Measurements from ENCODE around the gene CFAP299. TPM values are rescaled to one million over a fixed set of nuclear protein-coding genes. Genes with fewer than 3 reads are reported as not detected.

The CFAP299 gene
- total RNA-seq, 1 experiment from 2014 or later, result not detected

DNA sequence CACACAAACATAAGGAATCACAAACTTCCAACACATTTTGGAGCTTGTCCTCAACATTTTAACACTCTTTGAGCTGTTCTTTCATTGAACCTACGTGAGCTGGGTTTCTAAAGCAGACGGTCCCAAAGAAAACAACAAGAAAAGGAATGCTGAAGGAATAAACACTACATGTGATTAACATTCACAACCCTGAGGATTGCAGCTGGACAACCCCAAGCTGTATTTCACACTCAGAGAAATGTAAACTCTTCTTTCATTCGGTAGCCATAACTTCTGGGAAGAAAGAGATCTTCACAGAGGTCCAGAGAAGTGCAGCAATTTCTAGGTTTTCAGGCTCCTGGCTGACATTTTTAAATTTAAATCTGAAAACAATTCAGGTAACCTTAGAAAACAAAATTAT lies 130.2 kb downstream of the CFAP299 start:
- H4K20me1 ChIP-seq (ENCODE audit: insufficient read depth), result no peaks in the 10 kb centered on the region
- no peaks in the 10 kb centered on the region for H3K9me3 ChIP-seq (ENCODE audit: control insufficient read depth in 1 of 2, insufficient read depth in 1 of 2, low read depth in 1 of 2, low read length in 2 of 2)
- no peak overlapping the region for H3K4me2 ChIP-seq (ENCODE audit: low read length)
- no peaks in the 10 kb centered on the region for H3K79me2 ChIP-seq (ENCODE audit: insufficient read depth, low read length)
- no peak overlapping the region for H3K9ac ChIP-seq (ENCODE audit: low read length)
- no peaks in the 10 kb centered on the region for H3K36me3 ChIP-seq (ENCODE audit: control insufficient read depth in 1 of 2, insufficient read depth in 2 of 2, low read length in 2 of 2)
- intact Hi-C loops (cut with micrococcal nuclease), result no loop called here
- no peak for TF ChIP-seq SIN3A (IDR thresholded peaks at IDR 0.05; ENCODE audit: low read depth)
- no peak for TF ChIP-seq EZH2 (IDR thresholded peaks at IDR 0.05)
- TF ChIP-seq CEBPB (IDR thresholded peaks at IDR 0.05; ENCODE audit: low read depth), result no peak
- no peak for TF ChIP-seq RAD21 (IDR thresholded peaks at IDR 0.05; ENCODE audit: low read depth)
- TF ChIP-seq ZFX (IDR thresholded peaks at IDR 0.05), result no peak
- TF ChIP-seq, protein P1, sequence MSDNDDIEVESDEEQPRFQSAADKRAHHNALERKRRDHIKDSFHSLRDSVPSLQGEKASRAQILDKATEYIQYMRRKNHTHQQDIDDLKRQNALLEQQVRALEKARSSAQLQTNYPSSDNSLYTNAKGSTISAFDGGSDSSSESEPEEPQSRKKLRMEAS (IDR thresholded peaks at IDR 0.05), result no peak
- no peak for TF ChIP-seq SP1 (IDR thresholded peaks at IDR 0.05; ENCODE audit: low read depth)
- TF ChIP-seq EGR1 (IDR thresholded peaks at IDR 0.05; ENCODE audit: low read depth), result no peak
- peaks cover 9% of the 10 kb centered on the region; the same call in 1 of the 2 replicates for H3K27me3 ChIP-seq (ENCODE audit: insufficient read depth, low read length)
- BruUV-seq (replicated peaks), result no TSS peak
- no peak for DNase-seq (ENCODE audit: low read depth, low spot score)
- ChIA-PET POLR2A (no interaction called here), CTCF (no interaction called here), RAD21 (ENCODE audit: low non-redundant PET in 1 of 2, low total read pairs in 2 of 2, uncharacterized antibody in 2 of 2, unreplicated experiment in 2 of 2) (no interaction called here)
- no peaks in the 10 kb centered on the region for H3K4me1 ChIP-seq (ENCODE audit: control insufficient read depth in 1 of 2, insufficient read depth in 2 of 2, low read length in 2 of 2)
- ATAC-seq, result no peak
- no peak overlapping the region for H2AFZ ChIP-seq (ENCODE audit: low read depth, low read length, poor library complexity, severe bottlenecking)
- H3K27ac ChIP-seq (ENCODE audit: low read depth, low read length), result no peak overlapping the region
- no peak overlapping the region for H3K4me3 ChIP-seq (replicated peaks in 1 of 2; ENCODE audit: low read depth in 1 of 2, low read length in 2 of 2)
- H3K9me2 ChIP-seq (ENCODE audit: insufficient read depth), result no peaks in the 10 kb centered on the region

DNA sequence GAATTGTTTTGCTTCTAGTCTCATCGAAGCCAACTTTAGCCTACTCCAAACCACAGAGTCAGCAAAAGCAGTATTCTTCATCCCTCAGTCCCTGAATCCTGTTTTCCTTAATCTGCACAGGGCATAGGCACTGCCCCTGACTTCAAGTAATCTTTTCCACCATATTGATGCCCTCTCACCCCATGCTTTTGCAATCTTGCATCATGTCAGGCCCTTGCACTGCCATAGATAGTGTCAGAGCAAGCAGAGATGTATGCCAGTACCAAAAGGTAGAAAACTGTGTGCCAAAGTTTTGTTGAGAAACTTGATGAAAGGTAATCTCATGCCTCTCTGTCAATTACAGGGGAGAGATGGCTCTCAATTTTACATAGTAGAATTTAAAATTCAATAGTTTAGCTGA lies 131.1 kb downstream of the CFAP299 start:
- ChIA-PET RAD21 (ENCODE audit: low non-redundant PET in 1 of 2, low total read pairs in 2 of 2, uncharacterized antibody in 2 of 2, unreplicated experiment in 2 of 2) (no interaction called here), POLR2A (no interaction called here), CTCF (no interaction called here)
- Histone ChIP-seq H3K27ac (ENCODE audit: low read depth, low read length) (no peak overlapping the region), H3K9ac (ENCODE audit: low read length) (no peak overlapping the region), H3K4me2 (ENCODE audit: low read length) (no peak overlapping the region), H4K20me1 (ENCODE audit: insufficient read depth) (no peaks in the 10 kb centered on the region), H3K9me3 (ENCODE audit: control insufficient read depth in 1 of 2, insufficient read depth in 1 of 2, low read depth in 1 of 2, low read length in 2 of 2) (no peaks in the 10 kb centered on the region), H3K79me2 (ENCODE audit: insufficient read depth, low read length) (no peaks in the 10 kb centered on the region), H2AFZ (ENCODE audit: low read depth, low read length, poor library complexity, severe bottlenecking) (no peak overlapping the region), H3K9me2 (ENCODE audit: insufficient read depth) (no peaks in the 10 kb centered on the region), H3K4me1 (ENCODE audit: control insufficient read depth in 1 of 2, insufficient read depth in 2 of 2, low read length in 2 of 2) (no peaks in the 10 kb centered on the region), H3K27me3 (ENCODE audit: insufficient read depth, low read length) (peaks cover 7% of the 10 kb centered on the region; the same call in 1 of the 2 replicates), H3K36me3 (ENCODE audit: control insufficient read depth in 1 of 2, insufficient read depth in 2 of 2, low read length in 2 of 2) (no peaks in the 10 kb centered on the region), H3K4me3 (replicated peaks in 1 of 2; ENCODE audit: low read depth in 1 of 2, low read length in 2 of 2) (no peak overlapping the region)
- BruUV-seq (replicated peaks), result no TSS peak
- intact Hi-C loops (cut with micrococcal nuclease), result no loop called here
- ATAC-seq (no peak), DNase-seq (ENCODE audit: low read depth, low spot score) (no peak)
- TF ChIP-seq, protein P2, sequence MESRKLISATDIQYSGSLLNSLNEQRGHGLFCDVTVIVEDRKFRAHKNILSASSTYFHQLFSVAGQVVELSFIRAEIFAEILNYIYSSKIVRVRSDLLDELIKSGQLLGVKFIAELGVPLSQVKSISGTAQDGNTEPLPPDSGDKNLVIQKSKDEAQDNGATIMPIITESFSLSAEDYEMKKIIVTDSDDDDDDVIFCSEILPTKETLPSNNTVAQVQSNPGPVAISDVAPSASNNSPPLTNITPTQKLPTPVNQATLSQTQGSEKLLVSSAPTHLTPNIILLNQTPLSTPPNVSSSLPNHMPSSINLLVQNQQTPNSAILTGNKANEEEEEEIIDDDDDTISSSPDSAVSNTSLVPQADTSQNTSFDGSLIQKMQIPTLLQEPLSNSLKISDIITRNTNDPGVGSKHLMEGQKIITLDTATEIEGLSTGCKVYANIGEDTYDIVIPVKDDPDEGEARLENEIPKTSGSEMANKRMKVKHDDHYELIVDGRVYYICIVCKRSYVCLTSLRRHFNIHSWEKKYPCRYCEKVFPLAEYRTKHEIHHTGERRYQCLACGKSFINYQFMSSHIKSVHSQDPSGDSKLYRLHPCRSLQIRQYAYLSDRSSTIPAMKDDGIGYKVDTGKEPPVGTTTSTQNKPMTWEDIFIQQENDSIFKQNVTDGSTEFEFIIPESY (IDR thresholded peaks at IDR 0.05; ENCODE audit: extremely low read depth, insufficient replicate concordance, low read length), result no peak
- TF ChIP-seq SIN3A (IDR thresholded peaks at IDR 0.05; ENCODE audit: low read depth) (no peak), CBX3 (IDR thresholded peaks at IDR 0.05; ENCODE audit: low read depth) (no peak), JUND (IDR thresholded peaks at IDR 0.05) (no peak), REST (IDR thresholded peaks at IDR 0.05; ENCODE audit: low read depth) (no peak), SRF (IDR thresholded peaks at IDR 0.05; ENCODE audit: low read depth) (no peak), EZH2phosphoT487 (IDR thresholded peaks at IDR 0.05; ENCODE audit: borderline replicate concordance) (no peak), TCF7L2 (IDR thresholded peaks at IDR 0.05; ENCODE audit: borderline replicate concordance, extremely low read depth, insufficient read depth, insufficient read length) (no peak), POLR2AphosphoS5 (IDR thresholded peaks at IDR 0.05; ENCODE audit: low read depth, low read length) (no peak), RAD21 (IDR thresholded peaks at IDR 0.05; ENCODE audit: low read depth) (no peak), POLR2A (IDR thresholded peaks at IDR 0.05; ENCODE audit: borderline replicate concordance, extremely low read depth, insufficient read depth, insufficient read length) (no peak)
- TF ChIP-seq, protein P3, sequence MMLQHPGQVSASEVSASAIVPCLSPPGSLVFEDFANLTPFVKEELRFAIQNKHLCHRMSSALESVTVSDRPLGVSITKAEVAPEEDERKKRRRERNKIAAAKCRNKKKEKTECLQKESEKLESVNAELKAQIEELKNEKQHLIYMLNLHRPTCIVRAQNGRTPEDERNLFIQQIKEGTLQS (IDR thresholded peaks at IDR 0.05), result no peak

Measured in HCT116 (cell line).